Astrocyte (in vitro differentiated cells and primary cell): ENCODE results near the gene TEX36. TPM values are rescaled to one million over a fixed set of nuclear protein-coding genes. Genes with fewer than 3 reads are reported as not detected.

Experiments used
- DNase-seq: peaks from one replicate; pipeline ENCODE4 v3.0.0-alpha.2; 2010; ENCODE audit warnings: low read depth
- FAIRE-seq: peaks from 2 replicates; lab custom pipeline; 2011; peaks lifted over from hg19 to GRCh38; lab: Jason Lieb, UNC
- H2AFZ ChIP-seq: 2 replicates; pipeline ENCODE4 v1.6.0; 2012; ENCODE audit warnings: low read depth, low read length, inconsistent platforms
- H3K27ac ChIP-seq: 2 replicates; pipeline ENCODE4 v1.5.1; 2011; ENCODE audit warnings: low read depth, low read length, inconsistent platforms
- H3K27me3 ChIP-seq: 2 replicates; pipeline ENCODE4 v1.6.0; 2011; ENCODE audit warnings: low read length, inconsistent platforms; ENCODE audit not compliant: insufficient read depth
- H3K36me3 ChIP-seq: 2 replicates; pipeline ENCODE4 v1.5.1; 2011; ENCODE audit warnings: low read length, inconsistent platforms; ENCODE audit not compliant: insufficient read depth
- H3K4me1 ChIP-seq: 2 replicates; pipeline ENCODE4 v1.5.1; 2011; ENCODE audit warnings: low read length, inconsistent platforms; ENCODE audit not compliant: insufficient read depth
- H3K4me2 ChIP-seq: 2 replicates; pipeline ENCODE4 v1.6.0; 2012; ENCODE audit warnings: low read length, inconsistent platforms
- H3K4me3 ChIP-seq: 2 replicates; pipeline ENCODE4 v1.5.1; 2011; ENCODE audit warnings: low read depth, mild to moderate bottlenecking, low read length, inconsistent platforms; ENCODE audit not compliant: insufficient read depth
- H3K79me2 ChIP-seq: 2 replicates; pipeline ENCODE4 v1.6.0; 2012; ENCODE audit warnings: mild to moderate bottlenecking, low read length, inconsistent platforms; ENCODE audit not compliant: insufficient read depth
- H3K9ac ChIP-seq: 2 replicates; pipeline ENCODE4 v1.6.0; 2012; ENCODE audit warnings: mild to moderate bottlenecking, low read length, inconsistent platforms
- H3K9me3 ChIP-seq: 2 replicates; pipeline ENCODE4 v1.5.1; 2012; ENCODE audit warnings: low read depth, mild to moderate bottlenecking, low read length, inconsistent platforms; ENCODE audit not compliant: insufficient read depth
- H4K20me1 ChIP-seq: 2 replicates; pipeline ENCODE4 v1.6.0; 2012; ENCODE audit warnings: low read length, inconsistent platforms; ENCODE audit not compliant: insufficient read depth
- H3K27ac Mint-ChIP-seq: one replicate; pipeline ENCODE4 v1.8.0; 2021; ENCODE audit warnings: mild to moderate bottlenecking, mixed read lengths; ENCODE audit not compliant: unreplicated experiment
- H3K27me3 Mint-ChIP-seq: one replicate; pipeline ENCODE4 v1.8.0; 2021; ENCODE audit warnings: low read depth, mixed read lengths; ENCODE audit not compliant: unreplicated experiment
- H3K36me3 Mint-ChIP-seq: one replicate; pipeline ENCODE4 v1.8.0; 2021; ENCODE audit warnings: low read depth, mixed read lengths; ENCODE audit not compliant: unreplicated experiment
- H3K4me1 Mint-ChIP-seq: one replicate; pipeline ENCODE4 v1.8.0; 2021; ENCODE audit warnings: low read depth, mixed read lengths; ENCODE audit not compliant: unreplicated experiment
- H3K4me3 Mint-ChIP-seq: one replicate; pipeline ENCODE4 v1.8.0; 2021; ENCODE audit warnings: mild to moderate bottlenecking, moderate library complexity, mixed read lengths; ENCODE audit not compliant: unreplicated experiment
- H3K9me3 Mint-ChIP-seq: one replicate; pipeline ENCODE4 v1.8.0; 2021; ENCODE audit warnings: mild to moderate bottlenecking, mixed read lengths; ENCODE audit not compliant: unreplicated experiment
- EZH2 ChIP-seq: IDR thresholded peaks from 2 replicates; pipeline ENCODE4 v1.6.1; 2012; ENCODE audit warnings: mild to moderate bottlenecking, low read length, inconsistent platforms; ENCODE audit not compliant: insufficient read depth
- total RNA-seq: library from RNA; stranded (reverse); gene quantifications from 2 replicates; pipeline ENCODE4 v1.2.1, GENCODE V29; 2021
- TF ChIP-seq, protein P1 (sequence below): IDR thresholded peaks from 2 replicates; pipeline ENCODE4 v1.5.1; 2011; ENCODE audit warnings: low read depth, mild to moderate bottlenecking, inconsistent platforms, low read length, moderate library complexity; ENCODE audit not compliant: insufficient read depth

TEX36 gene
- total RNA-seq, 1 donor from 2014 or later: not detected

- FAIRE-seq: no peak
- no peaks in the 10 kb centered on the region for H3K27me3 ChIP-seq
- Mint-ChIP-seq H3K36me3 (peaks cover 2% of the 10 kb centered on the region), H3K9me3 (peaks cover 5% of the 10 kb centered on the region), H3K27ac (no peak overlapping the region), H3K27me3 (peaks cover 9% of the 10 kb centered on the region), H3K4me1 (peaks cover 5% of the 10 kb centered on the region), H3K4me3 (no peak overlapping the region)
- no peak overlapping the region for H3K27ac ChIP-seq
- no peaks in the 10 kb centered on the region for H3K9me3 ChIP-seq
- H3K4me3 ChIP-seq: no peak overlapping the region
- no peaks in the 10 kb centered on the region for H3K79me2 ChIP-seq
- H3K4me2 ChIP-seq: no peak overlapping the region
- no peak for DNase-seq
- TF ChIP-seq, protein P1, sequence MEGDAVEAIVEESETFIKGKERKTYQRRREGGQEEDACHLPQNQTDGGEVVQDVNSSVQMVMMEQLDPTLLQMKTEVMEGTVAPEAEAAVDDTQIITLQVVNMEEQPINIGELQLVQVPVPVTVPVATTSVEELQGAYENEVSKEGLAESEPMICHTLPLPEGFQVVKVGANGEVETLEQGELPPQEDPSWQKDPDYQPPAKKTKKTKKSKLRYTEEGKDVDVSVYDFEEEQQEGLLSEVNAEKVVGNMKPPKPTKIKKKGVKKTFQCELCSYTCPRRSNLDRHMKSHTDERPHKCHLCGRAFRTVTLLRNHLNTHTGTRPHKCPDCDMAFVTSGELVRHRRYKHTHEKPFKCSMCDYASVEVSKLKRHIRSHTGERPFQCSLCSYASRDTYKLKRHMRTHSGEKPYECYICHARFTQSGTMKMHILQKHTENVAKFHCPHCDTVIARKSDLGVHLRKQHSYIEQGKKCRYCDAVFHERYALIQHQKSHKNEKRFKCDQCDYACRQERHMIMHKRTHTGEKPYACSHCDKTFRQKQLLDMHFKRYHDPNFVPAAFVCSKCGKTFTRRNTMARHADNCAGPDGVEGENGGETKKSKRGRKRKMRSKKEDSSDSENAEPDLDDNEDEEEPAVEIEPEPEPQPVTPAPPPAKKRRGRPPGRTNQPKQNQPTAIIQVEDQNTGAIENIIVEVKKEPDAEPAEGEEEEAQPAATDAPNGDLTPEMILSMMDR: no peak
- no peak for TF ChIP-seq EZH2
- no peaks in the 10 kb centered on the region for H4K20me1 ChIP-seq
- H3K36me3 ChIP-seq: no peaks in the 10 kb centered on the region
- H2AFZ ChIP-seq: no peak overlapping the region
- H3K4me1 ChIP-seq: no peaks in the 10 kb centered on the region
- H3K9ac ChIP-seq: no peak overlapping the region
These were observed 57.4 kb downstream of the TEX36 start for GRCh38 chr10:125625586-125625985.

- Histone ChIP-seq H2AFZ (no peak overlapping the region), H3K36me3 (no peaks in the 10 kb centered on the region), H4K20me1 (no peaks in the 10 kb centered on the region), H3K4me3 (no peak overlapping the region), H3K27me3 (no peaks in the 10 kb centered on the region), H3K27ac (no peak overlapping the region), H3K9ac (no peak overlapping the region), H3K4me2 (no peak overlapping the region), H3K79me2 (no peaks in the 10 kb centered on the region), H3K9me3 (no peaks in the 10 kb centered on the region), H3K4me1 (no peaks in the 10 kb centered on the region)
- TF ChIP-seq EZH2: no peak
- TF ChIP-seq, protein P1: no peak
- Mint-ChIP-seq H3K36me3 (peaks cover 2% of the 10 kb centered on the region), H3K9me3 (peaks cover 5% of the 10 kb centered on the region), H3K4me3 (no peak overlapping the region), H3K4me1 (peaks cover 5% of the 10 kb centered on the region), H3K27ac (no peak overlapping the region), H3K27me3 (peaks cover 8% of the 10 kb centered on the region)
- DNase-seq: no peak
- no peak for FAIRE-seq
These were observed 58.2 kb downstream of the TEX36 start for GRCh38 chr10:125624800-125625199.

DNA sequence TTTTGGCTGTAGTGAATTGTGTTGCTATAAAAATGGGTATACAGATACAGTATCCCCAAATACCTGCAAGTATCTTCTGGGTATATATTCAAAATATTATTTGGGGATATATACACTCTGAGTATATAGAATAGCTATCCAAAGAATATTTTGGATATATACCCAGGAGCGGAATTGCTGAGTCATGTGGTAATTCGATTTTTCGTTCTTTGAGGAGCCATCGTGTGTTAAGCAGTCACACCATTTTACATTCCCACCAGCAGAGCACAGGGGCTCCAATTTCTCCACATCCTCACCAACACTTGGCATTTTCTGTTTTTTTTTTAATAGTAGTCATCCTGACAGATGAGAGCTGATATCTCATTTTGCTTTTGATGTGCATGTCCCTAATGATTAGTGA, 61.9 kb downstream of the TEX36 start:
- Histone ChIP-seq H3K27ac (no peak overlapping the region), H3K27me3 (no peaks in the 10 kb centered on the region), H3K36me3 (no peaks in the 10 kb centered on the region), H3K4me3 (no peak overlapping the region), H4K20me1 (no peaks in the 10 kb centered on the region), H3K9me3 (no peaks in the 10 kb centered on the region), H3K79me2 (no peaks in the 10 kb centered on the region), H3K4me1 (no peaks in the 10 kb centered on the region), H3K9ac (no peak overlapping the region), H3K4me2 (no peak overlapping the region), H2AFZ (no peak overlapping the region)
- no peak for DNase-seq
- H3K27me3 Mint-ChIP-seq: peaks cover 3% of the 10 kb centered on the region
- no peak overlapping the region for H3K27ac Mint-ChIP-seq
- no peak for FAIRE-seq
- peaks cover 5% of the 10 kb centered on the region for H3K4me1 Mint-ChIP-seq
- peaks cover 2% of the 10 kb centered on the region for H3K36me3 Mint-ChIP-seq
- TF ChIP-seq, protein P1: no peak
- TF ChIP-seq EZH2: no peak
- H3K9me3 Mint-ChIP-seq: peaks cover 5% of the 10 kb centered on the region
- H3K4me3 Mint-ChIP-seq: no peak overlapping the region
